B cell (primary cell): ENCODE data around the gene CACNA1A.

Experiments used
- CTCF ChIP-seq: fragments of 200-600 bp; IDR thresholded peaks from one replicate; pipeline ENCODE4 v1.8.0; 2022; ENCODE audit warnings: antibody characterized with exemption, mild to moderate bottlenecking
- EZH2 ChIP-seq: IDR thresholded peaks from 2 replicates; pipeline ENCODE4 v1.6.1; 2012; ENCODE audit warnings: borderline replicate concordance, low read depth, mild to moderate bottlenecking, moderate library complexity, low read length; ENCODE audit not compliant: insufficient read depth, poor library complexity, severe bottlenecking

DNA sequence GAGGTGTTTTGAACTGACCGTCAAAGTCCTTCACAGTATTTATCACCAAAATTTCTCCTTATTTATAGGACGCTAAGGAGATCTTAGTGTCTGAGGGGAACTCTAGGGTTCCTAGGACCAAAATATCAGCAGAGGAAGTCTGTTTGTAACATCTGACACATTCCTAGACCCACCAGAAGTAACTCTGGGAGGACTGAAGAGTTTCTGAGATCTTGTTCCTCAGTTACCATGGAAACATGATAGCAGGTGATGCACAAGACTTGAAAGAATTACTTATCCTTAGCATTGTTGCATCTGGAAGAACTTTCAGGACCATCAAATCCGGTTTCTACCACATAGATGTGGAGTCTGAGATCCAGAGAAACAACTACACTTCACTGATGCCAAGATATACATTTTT lies 191.5 kb downstream of the CACNA1A start:
- TF ChIP-seq CTCF (no peak), EZH2 (no peak)
